SK-N-MC (cell line): ENCODE data around the gene KCNQ1.

Experiments
- EZH2 ChIP-seq: fragments of 200-600 bp; sonication (generic); IDR thresholded peaks from one replicate; pipeline ENCODE4 v1.6.1; 2017; ENCODE audit warnings: antibody characterized with exemption
- FOXP2 ChIP-seq: optimal IDR thresholded peaks from 2 replicates; pipeline ENCODE3; 2011; ENCODE audit warnings: mild to moderate bottlenecking, moderate library complexity; ENCODE audit not compliant: insufficient read depth; ENCODE audit errors: extremely low read length, control extremely low read depth
- POLR2AphosphoS5 ChIP-seq: IDR thresholded peaks from 2 replicates; pipeline ENCODE4 v1.6.1; 2012; ENCODE audit warnings: mild to moderate bottlenecking, low read depth, low read length, borderline replicate concordance

DNA sequence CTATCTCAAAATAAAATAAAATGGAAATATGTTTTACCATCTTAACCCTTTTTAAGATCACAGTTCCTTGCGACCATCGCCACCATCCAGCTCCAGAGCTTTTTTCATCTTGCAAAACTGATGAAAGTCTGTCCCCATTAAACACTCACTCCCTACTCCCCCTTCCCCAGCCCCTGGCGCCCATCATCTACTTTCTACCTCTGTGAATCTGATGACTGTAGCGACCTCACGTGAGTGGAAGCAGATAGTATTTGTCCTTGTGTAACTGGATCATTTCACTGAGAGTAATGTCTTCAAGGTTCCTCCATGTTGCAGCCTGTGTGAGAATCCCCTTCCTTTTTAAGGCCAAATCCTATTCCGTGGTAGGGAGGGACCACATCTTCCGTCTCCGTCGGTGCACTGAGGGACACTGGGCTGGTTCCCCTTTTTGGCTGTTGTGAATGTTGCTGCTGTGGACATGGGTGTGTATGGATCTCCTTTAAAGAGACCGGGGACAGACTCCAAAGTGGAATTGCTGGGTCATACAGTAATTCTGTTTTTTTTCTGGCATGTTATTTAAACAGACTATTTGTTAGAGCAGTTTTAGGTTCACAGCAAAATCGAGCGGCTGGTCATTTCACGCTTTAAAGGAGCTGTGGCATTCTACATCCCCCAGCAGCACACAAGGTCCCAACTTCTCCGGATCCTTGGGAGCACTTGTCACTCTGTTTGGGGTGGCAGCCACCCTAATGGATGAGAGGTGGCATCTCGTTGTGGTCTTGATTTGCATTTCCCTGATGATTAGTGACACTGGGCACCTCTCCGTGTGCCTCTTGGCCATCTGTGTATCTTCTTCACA is 120.0 kb downstream of the KCNQ1 start:
- no peak for TF ChIP-seq POLR2AphosphoS5
- TF ChIP-seq EZH2, result no peak
- no peak for TF ChIP-seq FOXP2
